WTC11 (cell line): ENCODE data around the gene TLX1. TPM values are rescaled to one million over a fixed set of nuclear protein-coding genes. Genes with fewer than 3 reads are reported as not detected.

Experiments
- ATAC-seq: fragments of 200-7000 bp; cut with Tn5 transposase; 2 replicates; pipeline ENCODE4 v1.10.0; 2021; ENCODE audit warnings: mild to moderate bottlenecking, moderate library complexity
- CTCF ChIA-PET: fragments of 300-600 bp; sonication (Branson Sonifier 250); formaldehyde crosslinking; loops from one replicate; lab custom pipeline; 2021; ENCODE audit warnings: antibody characterized with exemption; lab: Charles Lee
- POLR2A ChIA-PET: fragments of 350-600 bp; sonication (Branson Sonifier 250); formaldehyde crosslinking; loops from one replicate; lab custom pipeline; 2021; ENCODE audit warnings: antibody characterized with exemption; lab: Charles Lee
- DNase-seq: peaks from one replicate; pipeline ENCODE4 v3.0.0; 2021; ENCODE audit warnings: low spot score
- H3K27ac Mint-ChIP-seq: 2 replicates; pipeline ENCODE4 v1.8.0; 2021; ENCODE audit warnings: mixed read lengths
- H3K27me3 Mint-ChIP-seq: 2 replicates; pipeline ENCODE4 v1.8.0; 2021; ENCODE audit warnings: low read depth, mild to moderate bottlenecking, moderate library complexity, mixed read lengths
- H3K36me3 Mint-ChIP-seq: 2 replicates; pipeline ENCODE4 v1.8.0; 2021; ENCODE audit warnings: mixed read lengths
- H3K4me1 Mint-ChIP-seq: 2 replicates; pipeline ENCODE4 v1.8.0; 2022; ENCODE audit warnings: mixed read lengths
- H3K4me3 Mint-ChIP-seq: 2 replicates; pipeline ENCODE4 v1.8.0; 2021; ENCODE audit warnings: mild to moderate bottlenecking, moderate library complexity, mixed read lengths
- H3K9me3 Mint-ChIP-seq: 2 replicates; pipeline ENCODE4 v1.8.0; 2021; ENCODE audit warnings: mixed read lengths
- ATF3 ChIP-seq: sonication (generic); formaldehyde crosslinking; conservative IDR thresholded peaks from 2 replicates; pipeline ENCODE4 v1.8.1; 2022; ENCODE audit warnings: mild to moderate bottlenecking, missing genetic modification reagents
- CBFB ChIP-seq: sonication (generic); formaldehyde crosslinking; IDR thresholded peaks from 2 replicates; pipeline ENCODE4 v1.8.1; 2022; ENCODE audit warnings: mild to moderate bottlenecking, low read depth, missing genetic modification reagents
- CDX4 ChIP-seq: fragments of 250-450 bp; sonication (Bioruptor Pico); IDR thresholded peaks from 2 replicates; pipeline ENCODE4 v1.9.0; 2021; ENCODE audit warnings: moderate library complexity, mild to moderate bottlenecking, inconsistent platforms, borderline replicate concordance
- CREB1 ChIP-seq: sonication (generic); formaldehyde crosslinking; IDR thresholded peaks from 2 replicates; pipeline ENCODE4 v1.8.0; 2023; ENCODE audit warnings: mild to moderate bottlenecking, missing genetic modification reagents
- FOXJ3 ChIP-seq: sonication (generic); formaldehyde crosslinking; IDR thresholded peaks from 2 replicates; pipeline ENCODE4 v1.9.0; 2021; ENCODE audit warnings: missing genetic modification reagents, mild to moderate bottlenecking, borderline replicate concordance
- FOXK1 ChIP-seq: sonication (generic); formaldehyde crosslinking; IDR thresholded peaks from 2 replicates; pipeline ENCODE4 v1.8.0; 2022; ENCODE audit warnings: mild to moderate bottlenecking, moderate library complexity, missing genetic modification reagents
- FOXP1 ChIP-seq: sonication (generic); formaldehyde crosslinking; IDR thresholded peaks from 2 replicates; pipeline ENCODE4 v1.8.0; 2022; ENCODE audit warnings: missing genetic modification reagents, mild to moderate bottlenecking, moderate library complexity, borderline replicate concordance
- GABPB1 ChIP-seq: sonication (generic); formaldehyde crosslinking; IDR thresholded peaks from 2 replicates; pipeline ENCODE4 v1.8.1; 2023; ENCODE audit warnings: mild to moderate bottlenecking, missing genetic modification reagents
- HMGA2 ChIP-seq: fragments of 250-450 bp; sonication (Bioruptor Pico); IDR thresholded peaks from 2 replicates; pipeline ENCODE4 v1.4.0; 2021; ENCODE audit warnings: mild to moderate bottlenecking, moderate library complexity
- IRF1 ChIP-seq: sonication (generic); formaldehyde crosslinking; IDR thresholded peaks from 2 replicates; pipeline ENCODE4 v1.8.0; 2023; ENCODE audit warnings: missing genetic modification reagents
- IRF2 ChIP-seq: sonication (generic); formaldehyde crosslinking; IDR thresholded peaks from 2 replicates; pipeline ENCODE4 v1.8.0; 2022; ENCODE audit warnings: low read depth, missing genetic modification reagents, borderline replicate concordance
- JUN ChIP-seq: sonication (generic); formaldehyde crosslinking; IDR thresholded peaks from 2 replicates; pipeline ENCODE4 v1.8.0; 2023; ENCODE audit warnings: mild to moderate bottlenecking, missing genetic modification reagents
- MYBL2 ChIP-seq: sonication (generic); formaldehyde crosslinking; IDR thresholded peaks from 2 replicates; pipeline ENCODE4 v1.8.1; 2023; ENCODE audit warnings: mild to moderate bottlenecking, moderate library complexity, missing genetic modification reagents
- NFATC4 ChIP-seq: fragments of 250-450 bp; sonication (Bioruptor Pico); IDR thresholded peaks from 2 replicates; pipeline ENCODE4 v1.9.0; 2021; ENCODE audit warnings: mild to moderate bottlenecking
- NR3C1 ChIP-seq: sonication (generic); formaldehyde crosslinking; conservative IDR thresholded peaks from 2 replicates; pipeline ENCODE4 v1.8.1; 2023; ENCODE audit warnings: low read depth, mild to moderate bottlenecking, missing genetic modification reagents
- RORB ChIP-seq: fragments of 250-450 bp; sonication (Bioruptor Pico); IDR thresholded peaks from 2 replicates; pipeline ENCODE4 v1.9.0; 2021; ENCODE audit warnings: mild to moderate bottlenecking
- SMAD4 ChIP-seq: sonication (generic); formaldehyde crosslinking; IDR thresholded peaks from 2 replicates; pipeline ENCODE4 v1.8.0; 2022; ENCODE audit warnings: mild to moderate bottlenecking, missing genetic modification reagents
- TCF7 ChIP-seq: sonication (generic); formaldehyde crosslinking; IDR thresholded peaks from 2 replicates; pipeline ENCODE4 v1.8.0; 2022; ENCODE audit warnings: mild to moderate bottlenecking, low read depth, missing genetic modification reagents, moderate library complexity
- USF1 ChIP-seq: sonication (generic); formaldehyde crosslinking; IDR thresholded peaks from 2 replicates; pipeline ENCODE4 v1.8.0; 2022; ENCODE audit warnings: mild to moderate bottlenecking, missing genetic modification reagents
- ZBTB43 ChIP-seq: sonication (generic); formaldehyde crosslinking; IDR thresholded peaks from 2 replicates; pipeline ENCODE4 v1.8.1; 2023; ENCODE audit warnings: mild to moderate bottlenecking, missing genetic modification reagents
- ZNF219 ChIP-seq: sonication (generic); formaldehyde crosslinking; IDR thresholded peaks from 2 replicates; pipeline ENCODE4 v1.8.0; 2023; ENCODE audit warnings: missing genetic modification reagents, mild to moderate bottlenecking, borderline replicate concordance
- ZNF232 ChIP-seq: sonication (generic); formaldehyde crosslinking; IDR thresholded peaks from 2 replicates; pipeline ENCODE4 v1.8.0; 2022; ENCODE audit warnings: mild to moderate bottlenecking, missing genetic modification reagents
- ZNF263 ChIP-seq: sonication (generic); formaldehyde crosslinking; IDR thresholded peaks from 2 replicates; pipeline ENCODE4 v1.8.1; 2022; ENCODE audit warnings: low read depth, mild to moderate bottlenecking, moderate library complexity, missing genetic modification reagents
- ZNF317 ChIP-seq: sonication (generic); formaldehyde crosslinking; IDR thresholded peaks from 2 replicates; pipeline ENCODE4 v1.8.1; 2023; ENCODE audit warnings: low read depth, mild to moderate bottlenecking, moderate library complexity, missing genetic modification reagents, borderline replicate concordance
- ZNF396 ChIP-seq: fragments of 250-450 bp; sonication (Bioruptor Pico); IDR thresholded peaks from 2 replicates; pipeline ENCODE4 v1.8.0; 2021; ENCODE audit warnings: mild to moderate bottlenecking, moderate library complexity, borderline replicate concordance
- ZNF532 ChIP-seq: fragments of 250-450 bp; sonication (Bioruptor Pico); IDR thresholded peaks from 2 replicates; pipeline ENCODE4 v1.9.0; 2021; ENCODE audit warnings: mild to moderate bottlenecking, borderline replicate concordance
- total RNA-seq: library from RNA; stranded (reverse); gene quantifications from 3 replicates; pipeline ENCODE4 v1.2.3, GENCODE V29; 2021

TLX1 gene
- total RNA-seq, 1 experiment from 2014 or later = 4.6 TPM

GRCh38 chr10:101099901-101100300 is 31.2 kb upstream of the TLX1 start:
- no peak for DNase-seq
- no peak for ATAC-seq
- Mint-ChIP-seq H3K27ac (no peak overlapping the region), H3K4me1 (peaks cover 8% of the 10 kb centered on the region), H3K27me3 (peaks cover 18% of the 10 kb centered on the region), H3K36me3 (no peaks in the 10 kb centered on the region), H3K4me3 (no peak overlapping the region), H3K9me3 (no peaks in the 10 kb centered on the region)
- ChIA-PET POLR2A (interaction anchor here (0.8 kb wide), 1 partner anchor 272 kb away, joined by 3 read pairs; no protein-coding TSS in a partner anchor), CTCF (interaction anchor here (9.7 to 10.2 kb wide), 2 partner anchors 30 to 44 kb away, joined by 219 to 509 read pairs; partner anchors contain the start of gene TLX1)
- TF ChIP-seq SMAD4 (CRISPR knock-in tag) (no peak), ZNF317 (CRISPR knock-in tag) (no peak), FOXK1 (CRISPR knock-in tag) (no peak), MYBL2 (CRISPR knock-in tag) (no peak), USF1 (CRISPR knock-in tag) (no peak), NFATC4 (CRISPR knock-in tag) (no peak), CREB1 (CRISPR knock-in tag) (no peak), FOXJ3 (CRISPR knock-in tag) (no peak), NR3C1 (CRISPR knock-in tag) (no peak), ZNF232 (CRISPR knock-in tag) (no peak), ZNF396 (CRISPR knock-in tag) (no peak), JUN (no peak), HMGA2 (CRISPR knock-in tag) (no peak)

- no peak for ATAC-seq
- no peaks in the 10 kb centered on the region for H3K9me3 Mint-ChIP-seq
- no peaks in the 10 kb centered on the region for H3K36me3 Mint-ChIP-seq
- DNase-seq = no peak
- CTCF ChIA-PET = interaction anchor here (0.8 to 2.8 kb wide), 8 partner anchors 12 to 137 kb away, joined by 3 to 22 read pairs (median 5); no protein-coding TSS in a partner anchor
- peaks cover 18% of the 10 kb centered on the region for H3K27me3 Mint-ChIP-seq
- no peak overlapping the region for H3K27ac Mint-ChIP-seq
- 0 out of 2 replicates have a peak, but pooled peaks cover 3% of the 10 kb centered on the region for H3K4me1 Mint-ChIP-seq
- POLR2A ChIA-PET = no interaction called here
- H3K4me3 Mint-ChIP-seq = no peak overlapping the region
- no peak for TF ChIP-seq NFATC4 (CRISPR knock-in tag)
- no peak for TF ChIP-seq USF1 (CRISPR knock-in tag)
- TF ChIP-seq GABPB1 (CRISPR knock-in tag) = no peak
- no peak for TF ChIP-seq ZNF263 (CRISPR knock-in tag)
- TF ChIP-seq ZNF219 = no peak
- no peak for TF ChIP-seq CDX4 (CRISPR knock-in tag)
- TF ChIP-seq CBFB (CRISPR knock-in tag) = no peak
- TF ChIP-seq ZNF232 (CRISPR knock-in tag) = no peak
- no peak for TF ChIP-seq FOXP1 (CRISPR knock-in tag)
- TF ChIP-seq IRF2 (CRISPR knock-in tag) = no peak
- TF ChIP-seq TCF7 = no peak
- no peak for TF ChIP-seq IRF1 (CRISPR knock-in tag)
- no peak for TF ChIP-seq RORB (CRISPR knock-in tag)
- no peak for TF ChIP-seq ATF3 (CRISPR knock-in tag)
- no peak for TF ChIP-seq ZBTB43 (CRISPR knock-in tag)
- no peak for TF ChIP-seq ZNF532 (CRISPR knock-in tag)
Measured at GRCh38 chr10:101101372-101101881, 29.7 kb upstream of the TLX1 start.
